Mammary epithelial cell (primary cell): ENCODE measurements around the gene TECTA.

Source experiments
- CTCF ChIP-seq, 2 donors: IDR thresholded peaks in 1 of 2; conservative IDR thresholded peaks in 1 of 2; 2 replicates each; pipeline ENCODE4 v1.5.1; 2011 to 2012; ENCODE audit warnings: inconsistent platforms in 2 of 2, low read length in 2 of 2, mild to moderate bottlenecking in 2 of 2, control low read depth in 1 of 2, low read depth in 1 of 2; ENCODE audit not compliant: insufficient read depth in 1 of 2; ENCODE audit errors: extremely low read depth in 1 of 2
- EZH2 ChIP-seq: IDR thresholded peaks from 2 replicates; pipeline ENCODE4 v1.6.1; 2012; ENCODE audit warnings: low read length, inconsistent platforms, borderline replicate concordance

GRCh38 chr11:121053244-121053643, 47.8 kb upstream of the TECTA start:
- TF ChIP-seq EZH2 (no peak), CTCF (conservative IDR thresholded peaks at IDR 0.05 in 1 of 2, IDR thresholded peaks at IDR 0.05 in 1 of 2; ENCODE audit: extremely low read depth in 1 of 2, insufficient read depth in 1 of 2, low read depth in 1 of 2, low read length in 2 of 2) (no peak)
